IMR-90 (cell line): ENCODE measurements around the gene PEX6.
A peak's percentile ranks its signal among the peaks of the same experiment; 100 is the strongest.

Experiments used
- BHLHE40 ChIP-seq: fragments of 150-350 bp; IDR thresholded peaks from 2 replicates; pipeline ENCODE4 v1.6.1; 2016; ENCODE audit warnings: mild to moderate bottlenecking, low read depth, low read length
- CTCF ChIP-seq: conservative IDR thresholded peaks from 2 replicates; pipeline ENCODE4 v1.5.1; 2012; ENCODE audit warnings: mild to moderate bottlenecking, low read depth, low read length, improper control_type of control experiment
- ELK1 ChIP-seq: fragments of 150-350 bp; IDR thresholded peaks from 2 replicates; pipeline ENCODE4 v1.6.1; 2016; ENCODE audit warnings: low read depth, mild to moderate bottlenecking, low read length, moderate library complexity, borderline replicate concordance
- MXI1 ChIP-seq: IDR thresholded peaks from 2 replicates; pipeline ENCODE4 v1.6.1; 2012; ENCODE audit warnings: low read depth, mild to moderate bottlenecking, low read length, moderate library complexity, borderline replicate concordance
- POLR2A ChIP-seq: IDR thresholded peaks from 2 replicates; pipeline ENCODE4 v1.6.1; 2012; ENCODE audit warnings: mild to moderate bottlenecking, low read depth, low read length
- RAD21 ChIP-seq: IDR thresholded peaks from 2 replicates; pipeline ENCODE4 v1.6.1; 2012; ENCODE audit warnings: low read length, improper control_type of control experiment
- RCOR1 ChIP-seq: IDR thresholded peaks from 2 replicates; pipeline ENCODE4 v1.6.1; 2012; ENCODE audit warnings: mild to moderate bottlenecking, low read length, improper control_type of control experiment; ENCODE audit not compliant: insufficient replicate concordance
- SMC3 ChIP-seq: fragments of 150-350 bp; IDR thresholded peaks from 2 replicates; pipeline ENCODE4 v1.6.1; 2016; ENCODE audit warnings: low read depth, mild to moderate bottlenecking, antibody characterized with exemption, low read length, moderate library complexity
- USF2 ChIP-seq: fragments of 150-350 bp; IDR thresholded peaks from 2 replicates; pipeline ENCODE4 v1.6.1; 2017; ENCODE audit warnings: mild to moderate bottlenecking, antibody characterized with exemption, low read length, low read depth

- TF ChIP-seq SMC3 (peak; percentile 61), RAD21 (peak; percentile 47), ELK1 (no peak), RCOR1 (no peak), CTCF (peak; percentile 40), POLR2A (no peak), MXI1 (no peak), USF2 (no peak), BHLHE40 (no peak)
Observed at GRCh38 chr6:43009124-43009523, 30.1 kb upstream of the PEX6 start.
